MCF 10A (cell line): ENCODE data around the gene LRSAM1. TPM values are rescaled to one million over a fixed set of nuclear protein-coding genes. Genes with fewer than 3 reads are reported as not detected.
A peak's percentile ranks its signal among the peaks of the same experiment; 100 is the strongest.

Experiments used
- BruUV-seq: library from RNA; stranded (reverse); fragments of 400-500 nt; replicated peaks from 2 replicates; lab custom pipeline; 2021; lab: Mats Ljungman, UMichigan
- CTCF ChIA-PET: fragments of 300-600 bp; sonication (Branson Sonifier 250); formaldehyde crosslinking; extraction: SDS; loops from one replicate; lab custom pipeline; 2021; ENCODE audit warnings: antibody characterized with exemption, inconsistent platforms; lab: Yijun Ruan, JAX
- POLR2A ChIA-PET: fragments of 300-600, 350-650 bp; sonication (Branson Sonifier 250); formaldehyde crosslinking; extraction: SDS; loops from one replicate; lab custom pipeline; 2020; ENCODE audit warnings: antibody characterized with exemption, inconsistent platforms; lab: Yijun Ruan, JAX
- DNase-seq: peaks from one replicate; pipeline ENCODE4 v3.0.0-alpha.2; 2018; ENCODE audit not compliant: unreplicated experiment
- H3K27ac Mint-ChIP-seq: one replicate; pipeline ENCODE4 v1.8.0; 2022; ENCODE audit warnings: mild to moderate bottlenecking, low read depth, mixed read lengths; ENCODE audit not compliant: unreplicated experiment
- H3K27me3 Mint-ChIP-seq: one replicate; pipeline ENCODE4 v1.8.0; 2022; ENCODE audit warnings: mixed read lengths; ENCODE audit not compliant: insufficient read depth, unreplicated experiment
- H3K36me3 Mint-ChIP-seq: one replicate; pipeline ENCODE4 v1.8.0; 2022; ENCODE audit warnings: mild to moderate bottlenecking, moderate library complexity, mixed read lengths; ENCODE audit not compliant: insufficient read depth, unreplicated experiment
- H3K4me1 Mint-ChIP-seq: one replicate; pipeline ENCODE4 v1.8.0; 2022; ENCODE audit warnings: mixed read lengths; ENCODE audit not compliant: insufficient read depth, unreplicated experiment
- H3K4me3 Mint-ChIP-seq: one replicate; pipeline ENCODE4 v1.8.0; 2022; ENCODE audit warnings: mild to moderate bottlenecking, moderate library complexity, mixed read lengths; ENCODE audit not compliant: unreplicated experiment
- H3K9me3 Mint-ChIP-seq: one replicate; pipeline ENCODE4 v1.8.0; 2022; ENCODE audit warnings: mixed read lengths; ENCODE audit not compliant: unreplicated experiment
- CTCF ChIP-seq: fragments of 200-600 bp; IDR thresholded peaks from one replicate; pipeline ENCODE4 v1.8.0; 2022; ENCODE audit warnings: antibody characterized with exemption, mild to moderate bottlenecking; ENCODE audit not compliant: unreplicated experiment
- intact Hi-C: fragments of 100-400 bp; cut with micrococcal nuclease; formaldehyde crosslinking; loops from 2 replicates; pipeline ENCODE4 v1.14.1; 2022
- total RNA-seq: library from RNA; stranded (reverse); gene quantifications from 2 replicates; pipeline ENCODE4 v1.2.3, GENCODE V29; 2022

Gene LRSAM1
- total RNA-seq, 1 experiment from 2014 or later = 23.5 TPM

GRCh38 chr9:127447416-127448111, 3.7 kb upstream of the LRSAM1 start:
- ChIA-PET CTCF (no interaction called here), POLR2A (interaction anchor here (1.0 to 2.7 kb wide), 6 partner anchors 12 to 233 kb away, joined by 3 to 17 read pairs (median 4); partner anchors contain the start of genes SLC2A8 and ZNF79)
- BruUV-seq = no TSS peak
- Mint-ChIP-seq H3K36me3 (peaks cover 86% of the 10 kb centered on the region), H3K4me1 (peaks cover 51% of the 10 kb centered on the region), H3K27me3 (no peaks in the 10 kb centered on the region), H3K4me3 (peak overlapping the region; percentile 93), H3K27ac (peak overlapping the region; percentile 97), H3K9me3 (no peaks in the 10 kb centered on the region)
- no peak for TF ChIP-seq CTCF
- no peak for DNase-seq
- intact Hi-C loops = loop anchor here (5.0 to 10.0 kb wide), 2 partner anchors 85 to 233 kb away; no protein-coding TSS in a partner anchor

GRCh38 chr9:127448112-127448805, 3.1 kb upstream of the LRSAM1 start:
- Mint-ChIP-seq H3K4me1 (peaks cover 55% of the 10 kb centered on the region), H3K36me3 (peaks cover 86% of the 10 kb centered on the region), H3K27me3 (no peaks in the 10 kb centered on the region), H3K9me3 (no peaks in the 10 kb centered on the region), H3K27ac (peak overlapping the region; percentile 97), H3K4me3 (peak overlapping the region; percentile 93)
- intact Hi-C loops = loop anchor here (5.0 to 10.0 kb wide), 2 partner anchors 86 to 233 kb away; no protein-coding TSS in a partner anchor
- ChIA-PET CTCF (no interaction called here), POLR2A (interaction anchor here (0.7 to 2.7 kb wide), 7 partner anchors 13 to 828 kb away, joined by 3 to 17 read pairs (median 3); partner anchors contain the start of genes GOLGA2, SLC2A8, SWI5 and ZNF79)
- no TSS peak for BruUV-seq
- TF ChIP-seq CTCF = no peak
- peak; percentile 25 for DNase-seq

GRCh38 chr9:127449332-127449966, 1.9 kb upstream of the LRSAM1 start:
- Mint-ChIP-seq H3K36me3 (peaks cover 86% of the 10 kb centered on the region), H3K9me3 (no peaks in the 10 kb centered on the region), H3K27me3 (no peaks in the 10 kb centered on the region), H3K4me1 (peaks cover 47% of the 10 kb centered on the region), H3K4me3 (peak overlapping the region; percentile 93), H3K27ac (peak overlapping the region; percentile 97)
- DNase-seq = peak; percentile 18
- POLR2A ChIA-PET = interaction anchor here (0.5 to 3.6 kb wide), 22 partner anchors 9 to 401 kb away, joined by 3 to 91 read pairs (median 6); partner anchors contain the start of genes CDK9, SLC2A8, STXBP1 and ZNF79
- CTCF ChIA-PET = interaction anchor here (0.7 kb wide), 1 partner anchor 236 kb away, joined by 4 read pairs; no protein-coding TSS in a partner anchor
- intact Hi-C loops = loop anchor here (5.0 to 10.0 kb wide), 2 partner anchors 87 to 235 kb away; no protein-coding TSS in a partner anchor
- no peak for TF ChIP-seq CTCF
- no TSS peak for BruUV-seq
